HG02840 (cell line): ENCODE results near the gene PCDH18.

Experiments used
- ATAC-seq: cut with Tn5 transposase; IDR thresholded peaks from one replicate; pipeline ENCODE4 v1.9.1; 2021; ENCODE audit warnings: mild to moderate bottlenecking, moderate library complexity, moderate number of reproducible peaks; ENCODE audit not compliant: unreplicated experiment, low FRiP score

Gene PCDH18

DNA sequence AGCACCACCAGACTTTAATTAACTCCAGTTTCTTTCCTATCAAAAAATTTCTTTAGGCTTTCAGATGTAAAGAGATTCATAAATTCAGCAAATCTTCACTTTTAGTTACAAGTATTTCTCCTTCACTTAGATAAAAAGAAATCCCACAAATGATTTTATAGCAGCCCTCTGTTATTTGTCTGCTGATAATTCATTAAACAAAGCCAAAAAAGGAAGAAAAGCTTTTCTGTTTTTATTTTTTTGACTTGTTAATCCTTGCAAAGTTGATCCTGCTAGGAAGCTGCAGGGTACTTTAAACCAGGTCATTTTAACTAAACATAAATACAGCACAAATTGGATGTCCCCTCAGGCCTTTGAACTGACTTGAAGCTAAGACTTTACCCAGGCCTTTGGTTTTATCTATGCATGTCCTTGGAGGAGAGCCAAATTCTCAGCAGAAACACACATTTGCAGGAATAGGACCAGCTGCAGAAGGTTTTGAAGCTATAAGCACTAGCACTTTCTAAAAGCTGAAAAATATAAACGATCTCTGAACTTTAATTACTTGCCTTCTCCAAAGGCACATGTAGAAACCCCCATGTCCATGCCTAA is 57.5 kb downstream of the PCDH18 start:
- no peak for ATAC-seq

DNA sequence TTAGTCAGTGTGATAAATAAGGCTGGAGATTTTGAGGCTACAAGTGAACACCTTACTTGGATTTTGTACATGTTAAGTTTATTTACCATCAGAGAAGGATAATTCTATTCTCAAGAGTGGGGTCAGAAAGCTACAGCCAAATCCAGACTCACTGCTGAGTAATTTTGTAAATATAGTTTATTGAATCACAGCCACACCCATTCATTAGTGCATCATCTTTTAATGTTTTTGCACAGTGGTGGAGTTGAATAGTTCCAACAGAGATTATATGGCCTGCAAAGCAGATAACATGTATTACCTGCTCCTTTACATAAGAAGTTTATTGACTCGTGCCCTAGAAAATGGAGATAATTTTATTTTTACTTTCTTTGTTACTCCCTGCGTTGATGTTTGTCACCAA is 60.4 kb downstream of the PCDH18 start:
- no peak for ATAC-seq

GRCh38 chr4:137471461-137471860 is 60.8 kb downstream of the PCDH18 start:
- no peak for ATAC-seq

DNA sequence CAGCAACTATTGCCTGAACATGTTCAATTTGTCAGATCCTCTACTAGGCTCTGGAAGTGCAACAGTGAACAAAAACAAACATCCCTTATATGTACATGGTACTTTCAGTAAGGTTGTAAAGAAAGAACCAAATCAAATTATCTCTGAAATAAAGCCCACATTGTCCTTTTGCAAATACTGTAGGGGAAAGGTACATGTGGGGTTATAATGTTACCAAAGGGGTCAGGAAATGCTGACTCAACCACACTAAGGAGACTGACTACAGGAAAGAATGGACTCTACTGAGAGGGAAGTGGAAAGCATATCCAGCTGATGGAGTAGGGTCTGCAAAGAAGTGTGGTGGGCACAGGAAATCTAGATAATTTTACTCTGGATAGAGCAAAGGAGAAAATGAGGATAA is 61.5 kb downstream of the PCDH18 start:
- ATAC-seq: no peak
